Measurements from ENCODE around the gene PRR5. TPM values are rescaled to one million over a fixed set of nuclear protein-coding genes. Genes with fewer than 3 reads are reported as not detected.
"Not testable (repeated sequence)": the region's sequence is repeated elsewhere in the genome, so short reads cannot be mapped to it uniquely, and the experiment has no call there.

Gene PRR5
- total RNA-seq, 1 donor, result 40.9 TPM

GRCh38 chr22:44731357-44731970, 29.5 kb downstream of the PRR5 start:
- DNase-seq (ENCODE audit: low read depth in 2 of 3, low spot score in 2 of 3), result no peak

- DNase-seq (ENCODE audit: low read depth in 2 of 3, low spot score in 2 of 3), result no peak
Observed at GRCh38 chr22:44732017-44732561, 30.1 kb downstream of the PRR5 start.

- DNase-seq (ENCODE audit: low read depth in 2 of 3, low spot score in 2 of 3), result no peak
Observed at GRCh38 chr22:44732661-44733060, 30.7 kb downstream of the PRR5 start.

GRCh38 chr22:44733426-44734106, 31.6 kb downstream of the PRR5 start:
- DNase-seq (ENCODE audit: low read depth in 2 of 3, low spot score in 2 of 3), result no peak

- no peak for DNase-seq (ENCODE audit: low read depth in 2 of 3, low spot score in 2 of 3)
Observed at GRCh38 chr22:44734278-44734677, 32.3 kb downstream of the PRR5 start.

GRCh38 chr22:44734801-44735517, 33.0 kb downstream of the PRR5 start:
- no peak for DNase-seq (ENCODE audit: low read depth in 2 of 3, low spot score in 2 of 3)

- DNase-seq (ENCODE audit: low read depth in 2 of 3, low spot score in 2 of 3), result peak; percentile 65 to 69 (median 66)
Observed at GRCh38 chr22:44735518-44736428, 33.8 kb downstream of the PRR5 start.

GRCh38 chr22:44736581-44737405, 34.8 kb downstream of the PRR5 start:
- DNase-seq (ENCODE audit: low read depth in 2 of 3, low spot score in 2 of 3), result no peak

GRCh38 chr22:44737406-44738346, 35.7 kb downstream of the PRR5 start:
- no peak for DNase-seq (ENCODE audit: low read depth in 2 of 3, low spot score in 2 of 3)

GRCh38 chr22:44738347-44738715, 36.3 kb downstream of the PRR5 start:
- DNase-seq (ENCODE audit: low read depth in 2 of 3, low spot score in 2 of 3), result no peak

GRCh38 chr22:44739024-44739423, 37.0 kb downstream of the PRR5 start:
- no peak for DNase-seq (ENCODE audit: low read depth in 2 of 3, low spot score in 2 of 3)

GRCh38 chr22:44739666-44740065, 37.7 kb downstream of the PRR5 start:
- not testable (repeated sequence) for DNase-seq (ENCODE audit: low read depth in 2 of 3, low spot score in 2 of 3)

GRCh38 chr22:44740307-44740706, 38.3 kb downstream of the PRR5 start:
- no peak for DNase-seq (ENCODE audit: low read depth in 2 of 3, low spot score in 2 of 3)

GRCh38 chr22:44741929-44742328, 39.9 kb downstream of the PRR5 start:
- no peak for DNase-seq (ENCODE audit: low read depth in 2 of 3, low spot score in 2 of 3)

GRCh38 chr22:44743247-44743646, 41.2 kb downstream of the PRR5 start:
- DNase-seq (ENCODE audit: low read depth in 2 of 3, low spot score in 2 of 3), result no peak

- DNase-seq (ENCODE audit: low read depth in 2 of 3, low spot score in 2 of 3), result no peak
Observed at GRCh38 chr22:44743804-44744211, 41.8 kb downstream of the PRR5 start.

- no peak for DNase-seq (ENCODE audit: low read depth in 2 of 3, low spot score in 2 of 3)
Observed at GRCh38 chr22:44745853-44746789, 44.1 kb downstream of the PRR5 start.

GRCh38 chr22:44747784-44748127, 45.8 kb downstream of the PRR5 start:
- not testable (repeated sequence) for DNase-seq (ENCODE audit: low read depth in 2 of 3, low spot score in 2 of 3)
